B cell (primary cell): ENCODE results near the gene KCNH3. TPM values are rescaled to one million over a fixed set of nuclear protein-coding genes. Genes with fewer than 3 reads are reported as not detected.

Experiments
- ATAC-seq: fragments of 200-7000 bp; cut with Tn5 transposase; one replicate; pipeline ENCODE4 v1.10.0; 2021; ENCODE audit warnings: low read depth, mild to moderate bottlenecking, moderate number of reproducible peaks, moderate library complexity
- CTCF ChIA-PET: fragments of 350-600 bp; sonication (Branson Sonifier 250); formaldehyde crosslinking; loops from one replicate; lab custom pipeline; 2021; ENCODE audit warnings: antibody characterized with exemption, inconsistent platforms; lab: Charles Lee
- POLR2A ChIA-PET: fragments of 350-600 bp; sonication (Branson Sonifier 250); formaldehyde crosslinking; loops from one replicate; lab custom pipeline; 2021; ENCODE audit warnings: antibody characterized with exemption; lab: Charles Lee
- DNase-seq: peaks from one replicate; pipeline ENCODE4 v3.0.0; 2013
- H2AFZ ChIP-seq: 2 replicates; pipeline ENCODE4 v1.6.1; 2012; ENCODE audit warnings: mild to moderate bottlenecking, low read depth, low read length; ENCODE audit not compliant: insufficient read depth, poor library complexity, severe bottlenecking
- H3K27ac ChIP-seq, 2 donors: 1 replicate in 1 of 2; 2 replicates in 1 of 2; pipeline ENCODE4 v1.5.1; 2012 to 2013; ENCODE audit warnings: low read length in 2 of 2, mild to moderate bottlenecking in 2 of 2, moderate library complexity in 1 of 2
- H3K27me3 ChIP-seq, 4 experiments: fragments of 200-600 bp in 1 of 4; sonication (generic) in 1 of 4; replicated peaks in 1 of 4; 1 replicate in 2 of 4; 2 replicates in 2 of 4; pipeline versions ENCODE4 v1.6.1 to v1.7.0; 2013 to 2016; ENCODE audit warnings: low read length in 3 of 4, mild to moderate bottlenecking in 2 of 4, mixed read lengths in 1 of 4, moderate library complexity in 1 of 4; ENCODE audit not compliant: insufficient read depth in 4 of 4, control insufficient read depth in 3 of 4; ENCODE audit errors: control extremely low read depth in 1 of 4
- H3K36me3 ChIP-seq, 2 experiments: replicated peaks in 1 of 2; 1 replicate in 1 of 2; 2 replicates in 1 of 2; pipeline versions ENCODE4 v1.6.1 to v1.7.1; 2013; ENCODE audit warnings: low read length in 1 of 2; ENCODE audit not compliant: insufficient read depth in 2 of 2, control insufficient read depth in 1 of 2; ENCODE audit errors: control extremely low read depth in 1 of 2, extremely low read depth in 1 of 2
- H3K4me1 ChIP-seq, 2 donors: fragments of 200-600 bp in 1 of 2; sonication (generic) in 1 of 2; 1 replicate in 1 of 2; 2 replicates in 1 of 2; pipeline versions ENCODE4 v1.5.1 to v1.6.1; 2013 to 2017; ENCODE audit warnings: low read length in 2 of 2; ENCODE audit not compliant: control insufficient read depth in 2 of 2, insufficient read depth in 2 of 2
- H3K4me2 ChIP-seq: replicated peaks from 2 replicates; pipeline ENCODE3; 2012; ENCODE audit warnings: mild to moderate bottlenecking, low read depth, low read length; ENCODE audit not compliant: poor library complexity, severe bottlenecking
- H3K4me3 ChIP-seq, 5 experiments: fragments of 200-600 bp in 1 of 5; sonication (generic) in 1 of 5; 1 replicate in 3 of 5; 2 replicates in 2 of 5; pipeline versions ENCODE4 v1.5.1 to v1.7.0; 2011 to 2016; ENCODE audit warnings: low read length in 4 of 5, mild to moderate bottlenecking in 4 of 5, low read depth in 2 of 5, control low read depth in 1 of 5, moderate library complexity in 1 of 5; ENCODE audit not compliant: insufficient read depth in 1 of 5; ENCODE audit errors: control extremely low read depth in 1 of 5, extremely low read depth in 1 of 5
- H3K79me2 ChIP-seq: fragments of 200-600 bp; sonication (generic); one replicate; pipeline ENCODE4 v1.6.0; 2016; ENCODE audit warnings: low read length; ENCODE audit not compliant: control insufficient read depth, insufficient read depth
- H3K9ac ChIP-seq: fragments of 200-600 bp; sonication (generic); 2 replicates; pipeline ENCODE4 v1.6.1; 2017; ENCODE audit warnings: mild to moderate bottlenecking, low read length, moderate library complexity
- H3K9me3 ChIP-seq, 3 donors: one replicate each; pipeline versions ENCODE4 v1.6.1 to v1.7.1; 2013; ENCODE audit warnings: low read length in 2 of 3; ENCODE audit not compliant: control insufficient read depth in 2 of 3, insufficient read depth in 1 of 3; ENCODE audit errors: control extremely low read depth in 1 of 3
- H4K20me1 ChIP-seq: 2 replicates; pipeline ENCODE4 v1.6.0; 2012; ENCODE audit warnings: mild to moderate bottlenecking, low read length; ENCODE audit not compliant: insufficient read depth, control insufficient read depth, poor library complexity, severe bottlenecking
- H3K27ac Mint-ChIP-seq: one replicate; pipeline ENCODE4 v1.8.0; 2021; ENCODE audit warnings: mixed read lengths
- H3K27me3 Mint-ChIP-seq: one replicate; pipeline ENCODE4 v1.8.0; 2021; ENCODE audit warnings: mixed read lengths
- H3K4me1 Mint-ChIP-seq: one replicate; pipeline ENCODE4 v1.8.0; 2021; ENCODE audit warnings: mixed read lengths
- H3K4me3 Mint-ChIP-seq: one replicate; pipeline ENCODE4 v1.8.0; 2021; ENCODE audit warnings: mixed read lengths
- H3K9me3 Mint-ChIP-seq: one replicate; pipeline ENCODE4 v1.8.0; 2022; ENCODE audit warnings: mixed read lengths; ENCODE audit not compliant: insufficient read depth
- EZH2 ChIP-seq: IDR thresholded peaks from 2 replicates; pipeline ENCODE4 v1.6.1; 2012; ENCODE audit warnings: borderline replicate concordance, low read depth, mild to moderate bottlenecking, moderate library complexity, low read length; ENCODE audit not compliant: insufficient read depth, poor library complexity, severe bottlenecking
- WGBS: methylation state at CpG from one replicate; pipeline ENCODE4 v1.1.5; 2013; ENCODE audit warnings: missing lambda C conversion rate; ENCODE audit not compliant: insufficient coverage; 5-methylcytosine and 5-hydroxymethylcytosine counted together
- intact Hi-C: fragments of 100-400 bp; cut with micrococcal nuclease; formaldehyde crosslinking; loops from one replicate; pipeline ENCODE4 v1.10.0; 2022
- polyA plus RNA-seq: library from polyadenylated mRNA; depleted of rRNA; stranded (reverse); fragments of >200 nt; gene quantifications from 2 replicates; pipeline ENCODE4 v1.2.3, GENCODE V29; 2012
- total RNA-seq, 2 donors: library from RNA; stranded (reverse); fragments of 120-200 nt in 1 of 2; gene quantifications; 1 replicate in 1 of 2; 2 replicates in 1 of 2; pipeline versions ENCODE4 v1.2.3 to v1.2.4, GENCODE V29; 2013 to 2022
- TF ChIP-seq, protein P1 (sequence below): fragments of 200-600 bp; IDR thresholded peaks from one replicate; pipeline ENCODE4 v1.8.0; 2022; ENCODE audit warnings: antibody characterized with exemption, mild to moderate bottlenecking

Gene KCNH3
- total and polyA plus RNA-seq, 2 donors (not counting 1 experiment from before 2014, with no cell fraction given), result 0.49 to 0.54 TPM

DNA sequence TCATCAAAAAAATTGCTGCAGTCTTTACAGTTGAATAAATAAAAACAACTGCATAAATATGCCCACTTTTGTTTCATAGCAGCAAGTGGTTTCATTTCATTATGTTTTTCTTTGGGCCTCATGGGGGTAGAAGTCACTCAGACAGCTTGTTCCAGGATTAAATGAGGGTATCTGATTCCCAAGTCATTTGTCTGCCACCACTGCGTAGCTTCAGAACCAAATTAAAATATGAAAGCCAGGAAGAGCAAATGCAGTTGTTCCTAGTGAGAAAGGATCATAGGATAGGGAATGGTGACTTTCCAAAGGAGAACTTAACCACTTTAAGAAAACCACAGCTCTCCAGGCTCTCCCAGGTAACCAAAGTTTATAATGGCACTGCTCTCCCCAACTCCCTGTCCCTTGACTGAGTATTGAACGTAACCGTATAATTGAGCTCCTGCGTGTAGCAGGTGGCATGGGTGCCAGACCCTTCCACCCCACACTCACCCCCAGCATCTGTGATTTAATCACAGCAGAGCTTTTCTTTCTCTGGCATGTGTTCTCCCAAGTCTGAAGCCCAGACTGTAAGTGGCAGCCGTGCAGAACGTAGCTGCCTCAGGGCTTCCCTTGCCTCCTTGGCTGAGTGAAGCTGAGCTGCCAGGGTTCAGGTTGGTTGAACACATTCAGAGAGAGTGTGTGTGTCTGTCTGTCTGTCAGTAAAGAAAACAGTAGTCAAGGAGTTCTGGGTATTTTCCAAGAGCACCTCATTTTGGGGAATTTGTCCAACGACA is 11.3 kb upstream of the KCNH3 start:
- no peak overlapping the region for H3K9ac ChIP-seq
- H2AFZ ChIP-seq, result no peak overlapping the region
- intact Hi-C loops, result no loop called here
- no peaks in the 10 kb centered on the region for H3K27me3 ChIP-seq
- WGBS, result 80% methylated on average over 6 of the region's 7 CpGs
- no peaks in the 10 kb centered on the region for H3K9me3 ChIP-seq
- Mint-ChIP-seq H3K4me1 (no peaks in the 10 kb centered on the region), H3K27me3 (no peaks in the 10 kb centered on the region), H3K9me3 (no peaks in the 10 kb centered on the region), H3K27ac (no peak overlapping the region), H3K4me3 (no peak overlapping the region)
- no peaks in the 10 kb centered on the region for H4K20me1 ChIP-seq
- CTCF ChIA-PET, result interaction anchor here (1.5 to 2.4 kb wide), 2 partner anchors 9 to 169 kb away, joined by 5 to 7 read pairs; no protein-coding TSS in a partner anchor
- DNase-seq (no peak), ATAC-seq (no peak)
- H3K4me1 ChIP-seq, result peaks cover 0 to 2% of the 10 kb centered on the region in 2 donors
- H3K27ac ChIP-seq, result no peak overlapping the region
- TF ChIP-seq EZH2, result no peak
- TF ChIP-seq, protein P1, sequence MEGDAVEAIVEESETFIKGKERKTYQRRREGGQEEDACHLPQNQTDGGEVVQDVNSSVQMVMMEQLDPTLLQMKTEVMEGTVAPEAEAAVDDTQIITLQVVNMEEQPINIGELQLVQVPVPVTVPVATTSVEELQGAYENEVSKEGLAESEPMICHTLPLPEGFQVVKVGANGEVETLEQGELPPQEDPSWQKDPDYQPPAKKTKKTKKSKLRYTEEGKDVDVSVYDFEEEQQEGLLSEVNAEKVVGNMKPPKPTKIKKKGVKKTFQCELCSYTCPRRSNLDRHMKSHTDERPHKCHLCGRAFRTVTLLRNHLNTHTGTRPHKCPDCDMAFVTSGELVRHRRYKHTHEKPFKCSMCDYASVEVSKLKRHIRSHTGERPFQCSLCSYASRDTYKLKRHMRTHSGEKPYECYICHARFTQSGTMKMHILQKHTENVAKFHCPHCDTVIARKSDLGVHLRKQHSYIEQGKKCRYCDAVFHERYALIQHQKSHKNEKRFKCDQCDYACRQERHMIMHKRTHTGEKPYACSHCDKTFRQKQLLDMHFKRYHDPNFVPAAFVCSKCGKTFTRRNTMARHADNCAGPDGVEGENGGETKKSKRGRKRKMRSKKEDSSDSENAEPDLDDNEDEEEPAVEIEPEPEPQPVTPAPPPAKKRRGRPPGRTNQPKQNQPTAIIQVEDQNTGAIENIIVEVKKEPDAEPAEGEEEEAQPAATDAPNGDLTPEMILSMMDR, result no peak
- no peaks in the 10 kb centered on the region for H3K79me2 ChIP-seq
- H3K4me3 ChIP-seq, result no peak overlapping the region
- H3K36me3 ChIP-seq, result peaks cover 3 to 25% of the 10 kb centered on the region in 2 experiments
- POLR2A ChIA-PET, result interaction anchor here (0.7 kb wide), 1 partner anchor 271 kb away, joined by 3 read pairs; no protein-coding TSS in a partner anchor
- H3K4me2 ChIP-seq, result no peak overlapping the region

DNA sequence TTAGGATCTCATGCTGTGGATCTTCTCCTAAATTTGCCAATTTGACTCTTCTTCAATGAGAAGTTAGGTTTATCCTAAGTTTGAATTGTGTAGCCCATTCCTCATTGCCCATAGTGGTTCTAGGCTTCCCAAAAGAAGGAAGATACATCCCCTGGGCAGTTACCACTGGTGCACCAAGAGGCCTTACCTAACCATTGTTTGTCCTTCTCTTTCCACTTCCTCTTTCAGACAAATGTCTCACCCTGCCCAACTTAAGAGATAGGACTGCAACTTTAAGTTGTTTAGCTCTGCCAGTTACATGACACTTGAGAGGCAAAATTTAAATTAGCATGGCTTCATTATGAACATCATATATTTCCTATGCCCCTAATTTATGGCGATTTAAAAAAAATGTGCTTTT is 9.4 kb upstream of the KCNH3 start:
- Mint-ChIP-seq H3K27ac (no peak overlapping the region), H3K9me3 (no peaks in the 10 kb centered on the region), H3K4me1 (no peaks in the 10 kb centered on the region), H3K4me3 (no peak overlapping the region), H3K27me3 (no peaks in the 10 kb centered on the region)
- no peaks in the 10 kb centered on the region for H3K9me3 ChIP-seq
- no peak overlapping the region for H3K27ac ChIP-seq
- no CpG with 5 or more reads among the region's 1 CpG for WGBS
- no peak for DNase-seq
- H3K4me2 ChIP-seq, result no peak overlapping the region
- intact Hi-C loops, result no loop called here
- no peaks in the 10 kb centered on the region for H3K79me2 ChIP-seq
- H3K4me1 ChIP-seq, result peaks cover 0 to 2% of the 10 kb centered on the region in 2 donors
- no peaks in the 10 kb centered on the region for H3K27me3 ChIP-seq
- H2AFZ ChIP-seq, result no peak overlapping the region
- ChIA-PET POLR2A (no interaction called here), CTCF (interaction anchor here (0.6 to 1.5 kb wide), 2 partner anchors 11 to 76 kb away, joined by 3 to 5 read pairs; no protein-coding TSS in a partner anchor)
- ATAC-seq, result no peak
- no peaks in the 10 kb centered on the region for H4K20me1 ChIP-seq
- no peak overlapping the region for H3K4me3 ChIP-seq
- no peak overlapping the region for H3K9ac ChIP-seq
- peaks cover 3 to 19% of the 10 kb centered on the region in 2 experiments for H3K36me3 ChIP-seq
- no peak for TF ChIP-seq EZH2
- TF ChIP-seq, protein P1, result no peak
